CD14-positive monocyte (primary cell): ENCODE data around the gene OAT. TPM values are rescaled to one million over a fixed set of nuclear protein-coding genes. Genes with fewer than 3 reads are reported as not detected.

Source experiments
- DNase-seq, 3 donors: peaks; one replicate each; pipeline ENCODE4 v3.0.0-alpha.2; 2011 to 2022
- H2AFZ ChIP-seq: 2 replicates; pipeline ENCODE4 v1.6.0; 2012; ENCODE audit warnings: mild to moderate bottlenecking, low read depth, low read length, inconsistent platforms; ENCODE audit not compliant: insufficient read depth, poor library complexity, severe bottlenecking
- H3K27ac ChIP-seq, 2 donors: 1 replicate in 1 of 2; 2 replicates in 1 of 2; pipeline ENCODE4 v1.5.1; 2012 to 2013; ENCODE audit warnings: low read length in 2 of 2, control low read depth in 1 of 2, inconsistent platforms in 1 of 2, low read depth in 1 of 2, mild to moderate bottlenecking in 1 of 2
- H3K27me3 ChIP-seq, 2 donors: one replicate each; pipeline versions ENCODE4 v1.6.0 to v1.6.1; 2011 to 2013; ENCODE audit warnings: low read length in 2 of 2; ENCODE audit not compliant: control insufficient read depth in 2 of 2, insufficient read depth in 2 of 2
- H3K36me3 ChIP-seq, 2 donors: replicated peaks in 1 of 2; 1 replicate in 1 of 2; 2 replicates in 1 of 2; pipeline versions ENCODE4 v1.5.1 to v1.6.1; 2012 to 2013; ENCODE audit warnings: low read length in 2 of 2, control low read depth in 1 of 2, inconsistent platforms in 1 of 2, mild to moderate bottlenecking in 1 of 2; ENCODE audit not compliant: insufficient read depth in 2 of 2, control insufficient read depth in 1 of 2
- H3K4me1 ChIP-seq, 2 donors: 1 replicate in 1 of 2; 2 replicates in 1 of 2; pipeline versions ENCODE4 v1.5.1 to v1.6.1; 2012 to 2013; ENCODE audit warnings: low read length in 2 of 2, control low read depth in 1 of 2, inconsistent platforms in 1 of 2, mild to moderate bottlenecking in 1 of 2, moderate library complexity in 1 of 2; ENCODE audit not compliant: insufficient read depth in 2 of 2, control insufficient read depth in 1 of 2
- H3K4me2 ChIP-seq: replicated peaks from 2 replicates; pipeline ENCODE3; 2012; ENCODE audit warnings: low read length, moderate library complexity, mild to moderate bottlenecking; ENCODE audit not compliant: poor library complexity, severe bottlenecking; ENCODE audit errors: extremely low read depth
- H3K4me3 ChIP-seq, 3 experiments: fragments of 200-600 bp in 1 of 3; sonication (generic) in 1 of 3; replicated peaks in 1 of 3; 1 replicate in 2 of 3; 2 replicates in 1 of 3; pipeline ENCODE4 v1.5.1; 2011 to 2013; ENCODE audit warnings: low read length in 3 of 3, mild to moderate bottlenecking in 3 of 3, control low read depth in 2 of 3, low read depth in 2 of 3, inconsistent platforms in 1 of 3, moderate library complexity in 1 of 3
- H3K79me2 ChIP-seq: 2 replicates; pipeline ENCODE4 v1.6.0; 2012; ENCODE audit warnings: mild to moderate bottlenecking, control low read depth, inconsistent platforms, low read length, moderate library complexity; ENCODE audit not compliant: insufficient read depth
- H3K9ac ChIP-seq: 2 replicates; pipeline ENCODE4 v1.6.0; 2017; ENCODE audit warnings: low read length, mild to moderate bottlenecking; ENCODE audit not compliant: insufficient read depth, poor library complexity, severe bottlenecking
- H3K9me3 ChIP-seq, 2 donors: replicated peaks in 1 of 2; 1 replicate in 1 of 2; 2 replicates in 1 of 2; pipeline versions ENCODE4 v1.5.1 to v1.6.1; 2012 to 2013; ENCODE audit warnings: low read length in 2 of 2, control low read depth in 1 of 2; ENCODE audit not compliant: control insufficient read depth in 1 of 2, insufficient read depth in 1 of 2
- H4K20me1 ChIP-seq: 2 replicates; pipeline ENCODE4 v1.6.0; 2012; ENCODE audit warnings: mild to moderate bottlenecking, low read length, control low read depth, moderate library complexity; ENCODE audit not compliant: insufficient read depth
- H3K27ac Mint-ChIP-seq, 7 donors: one replicate each; pipeline ENCODE4 v1.8.0; 2020; ENCODE audit warnings: mild to moderate bottlenecking in 7 of 7, mixed read lengths in 7 of 7, moderate library complexity in 6 of 7, inconsistent platforms in 2 of 7
- H3K27me3 Mint-ChIP-seq, 3 donors: one replicate each; pipeline ENCODE4 v1.8.0; 2021 to 2022; ENCODE audit warnings: low read depth in 3 of 3, mild to moderate bottlenecking in 3 of 3, mixed read lengths in 3 of 3, moderate library complexity in 3 of 3, inconsistent platforms in 1 of 3
- H3K36me3 Mint-ChIP-seq, 2 donors: one replicate each; pipeline ENCODE4 v1.8.0; 2020; ENCODE audit warnings: mixed read lengths in 2 of 2, inconsistent platforms in 1 of 2, mild to moderate bottlenecking in 1 of 2
- H3K4me1 Mint-ChIP-seq: one replicate; pipeline ENCODE4 v1.8.0; 2020; ENCODE audit warnings: mild to moderate bottlenecking, mixed read lengths
- H3K4me3 Mint-ChIP-seq, 2 donors: one replicate each; pipeline ENCODE4 v1.8.0; 2020; ENCODE audit warnings: mild to moderate bottlenecking in 2 of 2, mixed read lengths in 2 of 2, moderate library complexity in 1 of 2
- H3K9me3 Mint-ChIP-seq, 7 donors: one replicate each; pipeline ENCODE4 v1.8.0; 2020 to 2022; ENCODE audit warnings: mixed read lengths in 7 of 7, mild to moderate bottlenecking in 6 of 7, moderate library complexity in 6 of 7, inconsistent platforms in 2 of 7
- CTCF ChIP-seq: fragments of 200-600 bp; IDR thresholded peaks from one replicate; pipeline ENCODE4 v1.8.0; 2022; ENCODE audit warnings: antibody characterized with exemption, mild to moderate bottlenecking
- WGBS: methylation state at CpG from one replicate; pipeline ENCODE4 v1.1.5; 2013; ENCODE audit warnings: missing lambda C conversion rate; ENCODE audit not compliant: insufficient coverage; 5-methylcytosine and 5-hydroxymethylcytosine counted together
- intact Hi-C, 2 donors: fragments of 100-400 bp; cut with micrococcal nuclease; formaldehyde crosslinking; loops; one replicate each; pipeline versions ENCODE4 v1.15.0 to v1.15.1; 2023
- polyA plus RNA-seq, 3 donors: library from polyadenylated mRNA; depleted of rRNA in 1 of 3; unstranded in 2 of 3; stranded (reverse) in 1 of 3; fragments of 300-500 nt in 2 of 3; fragments of >200 nt in 1 of 3; fragmentation: Illumina TruSeq in 2 of 3; gene quantifications; 1 replicate in 2 of 3; 2 replicates in 1 of 3; pipeline ENCODE4 v1.2.3, GENCODE V29; 2012 to 2021

The OAT gene
- polyA plus RNA-seq, 3 donors = 83.5 to 89.6 (median 87.3) TPM

GRCh38 chr10:124465777-124466488 lies 47.2 kb upstream of the OAT start:
- H2AFZ ChIP-seq = no peak overlapping the region

More at GRCh38 chr10:124465777-124466488, 47.2 kb upstream of the OAT start:
- no peaks in the 10 kb centered on the region for H3K9me3 ChIP-seq
- DNase-seq = no peak
- H3K36me3 ChIP-seq = no peaks in the 10 kb centered on the region
- peaks cover 28% of the 10 kb centered on the region for H3K4me1 Mint-ChIP-seq
- no peaks in the 10 kb centered on the region for H3K27me3 ChIP-seq
- no peak overlapping the region for H3K27ac ChIP-seq
- H3K4me3 Mint-ChIP-seq = no peak overlapping the region
- H3K4me1 ChIP-seq = peaks cover 17 to 23% of the 10 kb centered on the region in 2 donors
- H3K4me3 ChIP-seq = no peak overlapping the region
- no peak overlapping the region for H3K9ac ChIP-seq
- H3K79me2 ChIP-seq = no peaks in the 10 kb centered on the region
- peaks cover 0 to 4% (median 0%) of the 10 kb centered on the region in 3 donors for H3K27me3 Mint-ChIP-seq
- H3K36me3 Mint-ChIP-seq = peaks cover 3 to 10% of the 10 kb centered on the region in 2 donors
- WGBS = 80% methylated on average over 7 of the region's 9 CpGs
- intact Hi-C loops = loop anchor here in 1 of 2 donors (10.0 kb wide), 1 partner anchor 1311 kb away; the partner anchor contains the start of gene BUB3
- TF ChIP-seq CTCF = no peak
- H3K9me3 Mint-ChIP-seq = peaks cover 0 to 3% (median 0%) of the 10 kb centered on the region in 7 donors
- no peak overlapping the region for H3K27ac Mint-ChIP-seq
- no peak overlapping the region for H3K4me2 ChIP-seq
- H4K20me1 ChIP-seq = peaks cover 15% of the 10 kb centered on the region
